H9 (cell line): Measurements from ENCODE around the gene MPPE1. TPM values are rescaled to one million over a fixed set of nuclear protein-coding genes. Genes with fewer than 3 reads are reported as not detected.

Source experiments
- DNase-seq: peaks from one replicate; pipeline ENCODE4 v3.0.0-alpha.2; 2017
- H2AFZ ChIP-seq: one replicate; pipeline ENCODE4 v1.6.1; 2013; ENCODE audit warnings: mild to moderate bottlenecking, low read length, control low read depth, moderate library complexity
- H2AK5ac ChIP-seq: 2 replicates; pipeline ENCODE4 v1.6.1; 2013; ENCODE audit warnings: low read length, control low read depth, mixed read lengths; ENCODE audit not compliant: insufficient read length
- H2BK120ac ChIP-seq: one replicate; pipeline ENCODE4 v1.6.1; 2013; ENCODE audit warnings: low read depth, mild to moderate bottlenecking, low read length, control low read depth, inconsistent platforms; ENCODE audit not compliant: poor library complexity, severe bottlenecking
- H2BK12ac ChIP-seq: 2 replicates; pipeline ENCODE4 v1.6.1; 2013; ENCODE audit warnings: low read length, control low read depth, mixed read lengths, low read depth; ENCODE audit not compliant: insufficient read length
- H2BK15ac ChIP-seq: 2 replicates; pipeline ENCODE4 v1.6.1; 2013; ENCODE audit warnings: low read depth, low read length, control low read depth
- H2BK20ac ChIP-seq: one replicate; pipeline ENCODE4 v1.6.1; 2013; ENCODE audit warnings: low read depth, mild to moderate bottlenecking, low read length, control low read depth, inconsistent platforms; ENCODE audit not compliant: poor library complexity, severe bottlenecking
- H2BK5ac ChIP-seq: 2 replicates; pipeline ENCODE4 v1.6.1; 2013; ENCODE audit warnings: low read length, control low read depth, mixed read lengths; ENCODE audit not compliant: insufficient read length
- H3K14ac ChIP-seq: 2 replicates; pipeline ENCODE4 v1.6.1; 2013; ENCODE audit warnings: low read length, control low read depth; ENCODE audit not compliant: insufficient read depth
- H3K18ac ChIP-seq: 2 replicates; pipeline ENCODE4 v1.6.1; 2013; ENCODE audit warnings: low read depth, mild to moderate bottlenecking, mixed read lengths, low read length, control low read depth; ENCODE audit not compliant: insufficient read length
- H3K23ac ChIP-seq: 2 replicates; pipeline ENCODE4 v1.6.1; 2013; ENCODE audit warnings: low read length, control low read depth, mixed read lengths, low read depth; ENCODE audit not compliant: insufficient read length
- H3K23me2 ChIP-seq: 2 replicates; pipeline ENCODE4 v1.6.1; 2013; ENCODE audit warnings: low read depth, mild to moderate bottlenecking, mixed read lengths, low read length, control low read depth; ENCODE audit not compliant: insufficient read length, poor library complexity, severe bottlenecking
- H3K27ac ChIP-seq: 2 replicates; pipeline ENCODE4 v1.5.1; 2013; ENCODE audit warnings: low read length, control low read depth, mixed read lengths, low read depth; ENCODE audit not compliant: insufficient read length
- H3K27me3 ChIP-seq: 2 replicates; pipeline ENCODE4 v1.6.1; 2013; ENCODE audit warnings: low read length, control low read depth, inconsistent platforms; ENCODE audit not compliant: insufficient read depth
- H3K4ac ChIP-seq: 2 replicates; pipeline ENCODE4 v1.6.1; 2013; ENCODE audit warnings: low read depth, mild to moderate bottlenecking, control low read depth, inconsistent platforms, low read length, moderate library complexity
- H3K4me1 ChIP-seq: 2 replicates; pipeline ENCODE4 v1.6.1; 2013; ENCODE audit warnings: low read length, control low read depth, inconsistent platforms; ENCODE audit not compliant: insufficient read depth
- H3K4me2 ChIP-seq: 2 replicates; pipeline ENCODE4 v1.6.1; 2013; ENCODE audit warnings: low read length, control low read depth, mixed read lengths; ENCODE audit not compliant: insufficient read length, insufficient read depth
- H3K56ac ChIP-seq: 2 replicates; pipeline ENCODE4 v1.6.1; 2013; ENCODE audit warnings: low read depth, mild to moderate bottlenecking, mixed read lengths, low read length, control low read depth; ENCODE audit not compliant: insufficient read length
- H3K79me1 ChIP-seq: 2 replicates; pipeline ENCODE4 v1.6.1; 2013; ENCODE audit warnings: low read depth, mild to moderate bottlenecking, moderate library complexity, low read length, control low read depth, inconsistent platforms; ENCODE audit not compliant: insufficient read depth, poor library complexity, severe bottlenecking
- H3K79me2 ChIP-seq: 2 replicates; pipeline ENCODE4 v1.6.1; 2013; ENCODE audit warnings: low read length, control low read depth, inconsistent platforms; ENCODE audit not compliant: insufficient read depth
- H3K9ac ChIP-seq: 2 replicates; pipeline ENCODE4 v1.6.1; 2013; ENCODE audit warnings: low read length, control low read depth, mixed read lengths; ENCODE audit not compliant: insufficient read length; ENCODE audit errors: extremely low read depth
- H3K9me3 ChIP-seq: one replicate; pipeline ENCODE4 v1.6.1; 2013; ENCODE audit warnings: low read depth, low read length, inconsistent platforms; ENCODE audit not compliant: control insufficient read depth
- H3T11ph ChIP-seq: one replicate; pipeline ENCODE4 v1.6.1; 2013; ENCODE audit warnings: mild to moderate bottlenecking, low read length, control low read depth, inconsistent platforms
- H4K20me1 ChIP-seq: one replicate; pipeline ENCODE4 v1.6.1; 2013; ENCODE audit not compliant: control insufficient read depth, insufficient read length, insufficient read depth
- H4K5ac ChIP-seq: 2 replicates; pipeline ENCODE4 v1.6.1; 2013; ENCODE audit warnings: low read depth, mild to moderate bottlenecking, mixed read lengths, low read length, control low read depth; ENCODE audit not compliant: insufficient read length
- H4K8ac ChIP-seq: replicated peaks from 2 replicates; pipeline ENCODE4 v1.6.1; 2013; ENCODE audit warnings: low read length, control low read depth, mixed read lengths, low read depth; ENCODE audit not compliant: insufficient read length
- H4K91ac ChIP-seq: 2 replicates; pipeline ENCODE4 v1.6.1; 2013; ENCODE audit warnings: low read depth, mild to moderate bottlenecking, moderate library complexity, mixed read lengths, low read length, control low read depth; ENCODE audit not compliant: insufficient read length
- H3K27ac Mint-ChIP-seq, 3 experiments: 2 replicates in 2 of 3; 3 replicates in 1 of 3; pipeline ENCODE4 v1.8.0; 2020 to 2021; ENCODE audit warnings: mixed read lengths in 3 of 3, mild to moderate bottlenecking in 1 of 3, moderate library complexity in 1 of 3
- H3K27me3 Mint-ChIP-seq: 2 replicates; pipeline ENCODE4 v1.8.0; 2021; ENCODE audit warnings: low read depth, mild to moderate bottlenecking, moderate library complexity, mixed read lengths
- H3K36me3 Mint-ChIP-seq, 3 experiments: 2 replicates in 2 of 3; 3 replicates in 1 of 3; pipeline ENCODE4 v1.8.0; 2020 to 2021; ENCODE audit warnings: low read depth in 3 of 3, mixed read lengths in 3 of 3; ENCODE audit not compliant: insufficient read depth in 1 of 3
- H3K4me1 Mint-ChIP-seq, 2 experiments: 2 replicates each; pipeline ENCODE4 v1.8.0; 2020; ENCODE audit warnings: mixed read lengths in 2 of 2
- H3K4me3 Mint-ChIP-seq, 2 experiments: 2 replicates in 1 of 2; 3 replicates in 1 of 2; pipeline ENCODE4 v1.8.0; 2020 to 2021; ENCODE audit warnings: mild to moderate bottlenecking in 2 of 2, mixed read lengths in 2 of 2, moderate library complexity in 1 of 2
- H3K9me3 Mint-ChIP-seq, 2 experiments: 2 replicates in 1 of 2; 3 replicates in 1 of 2; pipeline ENCODE4 v1.8.0; 2020; ENCODE audit warnings: mild to moderate bottlenecking in 2 of 2, mixed read lengths in 2 of 2, moderate library complexity in 1 of 2
- WGBS: extraction: QIAGEN DNeasy Blood & Tissue Kit; methylation state at CpG from one replicate; pipeline ENCODE4 v1.1.7; 2013; ENCODE audit warnings: missing lambda C conversion rate, low lambda C conversion rate, mixed read lengths; ENCODE audit not compliant: insufficient read length; ENCODE audit errors: extremely low coverage; 5-methylcytosine and 5-hydroxymethylcytosine counted together
- total RNA-seq: library from RNA; stranded (reverse); gene quantifications from 2 replicates; pipeline ENCODE4 v1.2.1, GENCODE V29; 2021
- TF ChIP-seq, protein P1 (sequence below): fragments of 200-600 bp; sonication (generic); conservative IDR thresholded peaks from 3 replicates; pipeline ENCODE4 v1.8.0; 2021; ENCODE audit warnings: antibody characterized with exemption, mild to moderate bottlenecking

Gene MPPE1
- total RNA-seq, 1 experiment from 2014 or later = 13.2 TPM

- H3K4me3 Mint-ChIP-seq = no peak overlapping the region
- H3K36me3 Mint-ChIP-seq = peaks cover 3 to 44% (median 11%) of the 10 kb centered on the region in 3 experiments; a peak in 6 of 7 replicates
- Histone ChIP-seq H3K9ac (no peak overlapping the region), H3K4ac (no peak overlapping the region), H3K4me1 (no peaks in the 10 kb centered on the region; the same call in 1 of the 2 replicates), H2BK12ac (no peak overlapping the region), H4K91ac (no peak overlapping the region), H2AFZ (no peak overlapping the region), H3K9me3 (no peaks in the 10 kb centered on the region), H2BK20ac (no peak overlapping the region), H3K23me2 (no peaks in the 10 kb centered on the region), H3K79me2 (no peaks in the 10 kb centered on the region), H2BK15ac (no peak overlapping the region), H3K56ac (no peak overlapping the region), H2BK120ac (no peak overlapping the region), H3K27me3 (no peaks in the 10 kb centered on the region), H2BK5ac (no peak overlapping the region), H3K14ac (no peak overlapping the region), H4K20me1 (no peaks in the 10 kb centered on the region), H3K4me2 (no peak overlapping the region), H2AK5ac (no peak overlapping the region), H3K79me1 (no peaks in the 10 kb centered on the region), H4K8ac (no peak overlapping the region), H3T11ph (no peak overlapping the region), H3K18ac (no peak overlapping the region), H3K27ac (no peak overlapping the region), H3K23ac (no peak overlapping the region), H4K5ac (no peak overlapping the region)
- no CpG with 5 or more reads among the region's 4 CpGs for WGBS
- H3K9me3 Mint-ChIP-seq = no peaks in the 10 kb centered on the region; a peak in 1 of 5 replicates
- peaks cover 11 to 20% of the 10 kb centered on the region in 2 experiments for H3K4me1 Mint-ChIP-seq
- DNase-seq = no peak
- no peaks in the 10 kb centered on the region for H3K27me3 Mint-ChIP-seq
- H3K27ac Mint-ChIP-seq = no peak overlapping the region
- TF ChIP-seq, protein P1, sequence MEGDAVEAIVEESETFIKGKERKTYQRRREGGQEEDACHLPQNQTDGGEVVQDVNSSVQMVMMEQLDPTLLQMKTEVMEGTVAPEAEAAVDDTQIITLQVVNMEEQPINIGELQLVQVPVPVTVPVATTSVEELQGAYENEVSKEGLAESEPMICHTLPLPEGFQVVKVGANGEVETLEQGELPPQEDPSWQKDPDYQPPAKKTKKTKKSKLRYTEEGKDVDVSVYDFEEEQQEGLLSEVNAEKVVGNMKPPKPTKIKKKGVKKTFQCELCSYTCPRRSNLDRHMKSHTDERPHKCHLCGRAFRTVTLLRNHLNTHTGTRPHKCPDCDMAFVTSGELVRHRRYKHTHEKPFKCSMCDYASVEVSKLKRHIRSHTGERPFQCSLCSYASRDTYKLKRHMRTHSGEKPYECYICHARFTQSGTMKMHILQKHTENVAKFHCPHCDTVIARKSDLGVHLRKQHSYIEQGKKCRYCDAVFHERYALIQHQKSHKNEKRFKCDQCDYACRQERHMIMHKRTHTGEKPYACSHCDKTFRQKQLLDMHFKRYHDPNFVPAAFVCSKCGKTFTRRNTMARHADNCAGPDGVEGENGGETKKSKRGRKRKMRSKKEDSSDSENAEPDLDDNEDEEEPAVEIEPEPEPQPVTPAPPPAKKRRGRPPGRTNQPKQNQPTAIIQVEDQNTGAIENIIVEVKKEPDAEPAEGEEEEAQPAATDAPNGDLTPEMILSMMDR = no peak
Measured at GRCh38 chr18:11882636-11883035, 25.5 kb downstream of the MPPE1 start.
